HG03442 (cell line): ENCODE data around the gene NFAT5.
"Not testable (repeated sequence)": the region's sequence is repeated elsewhere in the genome, so short reads cannot be mapped to it uniquely, and the experiment has no call there.

Source experiments
- ATAC-seq: cut with Tn5 transposase; IDR thresholded peaks from one replicate; pipeline ENCODE4 v1.9.1; 2021; ENCODE audit warnings: mild to moderate bottlenecking, moderate library complexity; ENCODE audit not compliant: unreplicated experiment

The NFAT5 gene

DNA sequence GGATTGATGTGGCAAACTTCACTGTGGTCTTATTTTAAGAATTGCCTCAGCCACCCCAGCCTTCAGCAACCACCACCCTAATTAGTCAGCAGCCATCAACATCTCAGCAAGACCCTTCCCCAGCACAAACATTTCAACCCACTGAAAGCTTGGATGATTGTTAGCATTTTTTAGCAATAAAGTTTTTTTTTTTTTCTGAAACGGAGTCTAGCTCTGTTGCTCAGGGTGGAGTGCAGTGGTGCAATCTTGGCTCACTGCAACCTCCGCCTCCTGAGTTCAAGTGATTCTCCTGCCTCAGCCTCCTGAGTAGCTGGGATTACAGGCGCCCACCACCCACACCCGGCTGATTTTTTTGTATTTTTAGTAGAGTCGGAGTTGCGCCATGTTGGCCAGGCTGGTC, 19.1 kb upstream of the NFAT5 start:
- ATAC-seq = not testable (repeated sequence)

- ATAC-seq = no peak
These were observed 12.4 kb upstream of the NFAT5 start for GRCh38 chr16:69553332-69553731.

DNA sequence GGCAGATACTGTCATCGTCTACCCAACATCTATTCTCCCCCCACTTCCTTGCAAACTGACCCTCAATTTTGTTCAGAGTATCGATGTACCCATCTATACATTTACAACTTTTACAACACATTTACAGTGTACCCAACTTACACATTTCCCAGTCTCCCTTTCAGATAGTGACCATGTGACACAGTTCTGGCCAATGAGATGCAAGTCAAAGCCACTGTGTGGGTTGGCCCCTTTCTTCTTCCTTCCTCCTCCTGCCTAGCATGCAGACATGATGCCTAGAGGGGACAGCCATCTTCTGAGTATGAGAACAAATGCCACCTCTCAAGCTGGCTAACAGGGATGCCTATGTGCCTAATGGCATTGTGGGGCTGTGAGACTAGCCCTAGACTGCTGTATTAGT, 11.3 kb upstream of the NFAT5 start:
- ATAC-seq = no peak

DNA sequence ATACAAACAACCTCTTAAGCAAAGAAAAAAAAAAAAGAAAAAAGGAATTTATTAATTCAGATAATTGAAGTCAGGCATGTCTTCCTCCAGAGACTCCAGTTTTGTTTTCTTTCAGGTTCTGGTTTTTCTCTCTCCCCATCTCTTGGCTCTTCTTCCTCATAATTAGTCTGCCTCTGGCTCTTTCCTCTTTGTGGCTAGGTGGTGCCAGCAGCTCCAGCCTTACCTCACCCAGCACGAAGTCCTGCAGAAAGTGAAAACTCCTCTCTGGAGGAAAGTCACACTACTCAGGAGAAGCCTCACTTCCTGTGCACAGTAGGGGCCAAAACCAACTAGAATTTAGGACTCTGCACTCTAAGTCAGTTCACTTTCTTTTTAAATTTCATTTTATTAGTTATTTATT, 10.3 kb upstream of the NFAT5 start:
- ATAC-seq = no peak

- no peak for ATAC-seq
These were observed 9.9 kb upstream of the NFAT5 start for GRCh38 chr16:69555867-69556266.

DNA sequence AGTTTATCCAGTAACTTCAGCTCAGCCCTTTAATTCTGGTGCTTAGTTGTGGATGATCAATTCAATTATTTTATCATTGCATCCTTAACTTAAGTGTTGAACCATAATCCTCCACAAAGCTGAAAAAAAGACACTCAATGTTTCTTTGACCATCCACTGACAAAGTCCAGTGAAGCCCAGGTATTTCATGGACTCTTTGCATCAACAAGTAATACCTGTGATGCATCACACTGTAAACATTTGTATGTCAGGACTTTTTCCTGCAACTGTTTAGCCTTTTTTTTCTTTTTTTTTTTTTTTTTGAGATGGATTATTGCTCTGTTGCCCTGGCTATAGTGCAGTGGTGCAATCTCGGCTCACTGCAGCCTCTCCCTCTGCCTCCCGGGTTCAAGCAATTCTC, 6.6 kb upstream of the NFAT5 start:
- no peak for ATAC-seq

DNA sequence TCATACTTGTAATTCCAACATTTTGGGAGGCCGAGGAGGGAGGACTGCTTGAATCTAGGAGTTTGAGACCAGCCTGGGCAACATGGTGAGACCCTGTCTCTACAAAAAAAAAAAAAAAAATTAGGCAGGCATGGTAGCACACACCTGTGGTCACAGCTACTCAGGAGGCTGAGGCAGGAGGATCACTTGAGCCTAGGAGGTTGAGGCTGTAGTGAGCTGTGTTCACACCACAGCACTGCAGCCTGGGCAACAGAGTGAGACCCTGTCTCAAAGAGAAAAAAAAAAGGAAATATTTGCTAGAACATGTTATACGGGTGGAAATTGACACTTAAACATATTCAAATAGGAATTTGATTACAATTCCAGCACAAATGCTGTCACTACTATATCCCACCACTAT, 4.4 kb upstream of the NFAT5 start:
- ATAC-seq = not testable (repeated sequence)

GRCh38 chr16:69561901-69562300, 3.9 kb upstream of the NFAT5 start:
- ATAC-seq = no peak

GRCh38 chr16:69562813-69563212, 3.0 kb upstream of the NFAT5 start:
- no peak for ATAC-seq

GRCh38 chr16:69563605-69564580, 1.9 kb upstream of the NFAT5 start:
- ATAC-seq = peak; percentile 25

- peak; percentile 22 for ATAC-seq
These were observed 708 bp upstream of the NFAT5 start for GRCh38 chr16:69564845-69565670.

GRCh38 chr16:69566240-69566980, 644 bp downstream of the NFAT5 start:
- ATAC-seq = peak; percentile 22

DNA sequence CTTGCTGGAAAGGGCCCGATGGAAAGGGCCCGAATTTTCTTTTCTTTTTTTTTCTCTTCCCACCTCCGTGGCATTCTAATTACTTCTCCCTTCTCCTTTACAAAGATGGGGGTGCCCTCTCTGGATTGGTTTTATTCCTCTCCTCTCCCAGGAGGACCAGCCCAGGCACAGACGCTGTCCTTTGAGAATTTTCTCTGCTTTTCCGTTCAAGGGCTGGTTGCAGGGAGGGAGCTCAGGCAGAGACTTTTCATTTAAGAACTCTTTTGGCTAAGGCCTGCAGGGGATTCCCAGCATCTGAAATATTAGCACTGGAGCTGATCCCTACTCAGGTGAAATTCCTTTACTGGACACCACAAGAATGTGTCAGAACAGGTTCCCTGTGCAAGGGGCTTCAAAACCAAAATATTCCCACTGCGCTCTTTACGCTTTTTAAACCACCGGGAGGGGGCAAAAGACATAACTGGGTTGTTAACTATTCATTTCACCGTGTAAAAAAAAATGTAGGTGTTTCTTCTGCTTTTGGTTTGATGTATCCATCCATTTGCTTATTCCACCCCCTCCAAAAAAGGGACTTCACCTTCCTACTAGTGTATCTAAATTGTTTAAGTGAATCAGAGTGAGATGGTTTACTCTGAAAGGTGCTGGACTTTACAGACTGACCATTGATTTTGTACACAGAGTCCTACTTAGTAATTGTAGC, 1.4 kb downstream of the NFAT5 start:
- ATAC-seq = no peak

- no peak for ATAC-seq
These were observed 2.9 kb downstream of the NFAT5 start for GRCh38 chr16:69568676-69569075.

DNA sequence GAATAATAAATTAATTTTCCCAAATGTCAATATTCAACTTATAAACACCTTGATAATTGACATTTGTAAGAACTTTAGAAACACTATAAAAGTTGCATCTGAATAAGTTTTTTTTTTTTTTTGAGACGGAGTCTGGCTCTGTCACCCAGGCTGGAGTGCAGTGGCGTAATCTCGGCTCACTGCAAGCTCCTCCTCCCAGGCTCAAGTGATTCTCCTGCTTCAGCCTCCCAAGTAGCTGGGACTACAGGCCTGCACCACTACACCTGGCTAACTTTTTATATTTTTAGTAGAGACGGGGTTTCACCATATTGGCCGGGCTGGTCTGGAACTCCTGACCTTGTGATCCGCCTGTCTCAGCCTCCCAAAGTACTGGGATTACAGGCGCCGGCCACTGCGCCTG, 13.0 kb downstream of the NFAT5 start:
- not testable (repeated sequence) for ATAC-seq

GRCh38 chr16:69579783-69580481, 14.2 kb downstream of the NFAT5 start:
- no peak for ATAC-seq

GRCh38 chr16:69581297-69581696, 15.5 kb downstream of the NFAT5 start:
- no peak for ATAC-seq

DNA sequence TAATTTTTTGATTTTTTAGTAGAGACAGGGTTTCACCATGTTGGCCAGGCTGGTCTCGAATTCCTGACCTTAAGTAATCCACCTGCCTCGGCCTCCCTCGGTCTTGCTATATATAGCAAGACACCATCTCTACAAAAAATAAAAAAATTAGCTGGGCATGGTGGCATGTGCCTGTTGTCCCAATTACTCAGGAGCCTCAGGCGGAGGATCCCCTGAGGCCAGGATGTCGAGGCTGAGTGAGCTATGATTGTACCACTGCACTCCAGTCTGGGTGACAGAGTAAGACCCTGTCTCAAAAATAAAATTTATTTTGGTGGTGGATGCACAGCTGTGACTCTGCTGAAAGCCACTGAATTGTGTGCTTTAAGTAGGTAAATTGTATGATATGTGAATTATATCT, 18.7 kb downstream of the NFAT5 start:
- ATAC-seq = not testable (repeated sequence)

GRCh38 chr16:69589434-69590269, 23.9 kb downstream of the NFAT5 start:
- no peak for ATAC-seq
